HCT116 (cell line): Measurements from ENCODE around the gene FGF7. TPM values are rescaled to one million over a fixed set of nuclear protein-coding genes. Genes with fewer than 3 reads are reported as not detected.
"Not testable (repeated sequence)": the region's sequence is repeated elsewhere in the genome, so short reads cannot be mapped to it uniquely, and the experiment has no call there.

Experiments
- ATAC-seq: fragments of 200-7000 bp; cut with Tn5 transposase; 2 replicates; pipeline ENCODE4 v1.9.1; 2020; ENCODE audit warnings: mild to moderate bottlenecking, moderate library complexity
- BruUV-seq: library from RNA; stranded (reverse); fragments of 400-500 nt; replicated peaks from 2 replicates; lab custom pipeline; 2021; lab: Mats Ljungman, UMichigan
- CTCF ChIA-PET: fragments of 300-600 bp; sonication (Branson Sonifier 250); formaldehyde crosslinking; loops from one replicate; lab custom pipeline; 2021; ENCODE audit warnings: antibody characterized with exemption; lab: Charles Lee
- POLR2A ChIA-PET: fragments of 300-600, 350-600 bp; sonication (Branson Sonifier 250); formaldehyde crosslinking; loops from one replicate; lab custom pipeline; 2021; ENCODE audit warnings: antibody characterized with exemption; lab: Charles Lee
- RAD21 ChIA-PET, 2 experiments: fragments of 300-600 bp; sonication (Branson Sonifier 250); formaldehyde crosslinking; loops; one replicate each; lab custom pipeline; 2023; ENCODE audit warnings: low total read pairs in 2 of 2; ENCODE audit not compliant: uncharacterized antibody in 2 of 2, unreplicated experiment in 2 of 2, low non-redundant PET in 1 of 2; lab: Charles Lee
- DNase-seq: peaks from one replicate; pipeline ENCODE4 v3.0.0-alpha.2; 2010; ENCODE audit warnings: low read depth, low spot score
- H2AFZ ChIP-seq: fragments of 200-600 bp; shearing (Covaris generic), sonication (generic); 2 replicates; pipeline ENCODE4 v1.6.1; 2017; ENCODE audit warnings: low read depth, mixed run types, mixed read lengths, antibody characterized with exemption, low read length; ENCODE audit not compliant: poor library complexity, severe bottlenecking
- H3K27ac ChIP-seq: 2 replicates; pipeline ENCODE4 v1.5.1; 2012; ENCODE audit warnings: low read depth, low read length
- H3K27me3 ChIP-seq: fragments of 200-600 bp; sonication (generic); 2 replicates; pipeline ENCODE4 v1.6.1; 2016; ENCODE audit warnings: mixed run types, low read length, mixed read lengths; ENCODE audit not compliant: insufficient read depth
- H3K36me3 ChIP-seq, 2 experiments: fragments of 200-500 bp in 1 of 2; fragments of 200-600 bp in 1 of 2; sonication (Bioruptor generic) in 1 of 2; sonication (generic) in 1 of 2; 2 replicates each; pipeline versions ENCODE4 v1.5.1 to v1.6.1; 2014 to 2016; ENCODE audit warnings: low read length in 2 of 2, inconsistent platforms in 1 of 2, mixed read lengths in 1 of 2, mixed run types in 1 of 2; ENCODE audit not compliant: insufficient read depth in 2 of 2, control insufficient read depth in 1 of 2
- H3K4me1 ChIP-seq, 2 experiments: fragments of 200-600 bp in 1 of 2; sonication (generic) in 1 of 2; 2 replicates each; pipeline versions ENCODE4 v1.5.1 to v1.6.1; 2012 to 2017; ENCODE audit warnings: low read length in 2 of 2, inconsistent platforms in 1 of 2, mild to moderate bottlenecking in 1 of 2, mixed read lengths in 1 of 2, mixed run types in 1 of 2, moderate library complexity in 1 of 2; ENCODE audit not compliant: insufficient read depth in 2 of 2, control insufficient read depth in 1 of 2
- H3K4me2 ChIP-seq: fragments of 200-600 bp; sonication (generic); 2 replicates; pipeline ENCODE4 v1.6.1; 2017; ENCODE audit warnings: mixed run types, low read length, mixed read lengths
- H3K4me3 ChIP-seq, 2 experiments: fragments of 200-600 bp in 1 of 2; sonication (generic) in 1 of 2; replicated peaks in 1 of 2; 2 replicates each; pipeline ENCODE4 v1.5.1; 2011 to 2016; ENCODE audit warnings: low read length in 2 of 2, control low read depth in 1 of 2, low read depth in 1 of 2, mild to moderate bottlenecking in 1 of 2, mixed read lengths in 1 of 2, mixed run types in 1 of 2
- H3K79me2 ChIP-seq: fragments of 200-600 bp; sonication (generic); 2 replicates; pipeline ENCODE4 v1.6.1; 2017; ENCODE audit warnings: mild to moderate bottlenecking, mixed run types, low read length, moderate library complexity, mixed read lengths; ENCODE audit not compliant: insufficient read depth
- H3K9ac ChIP-seq: fragments of 200-600 bp; sonication (generic); 2 replicates; pipeline ENCODE4 v1.6.1; 2016; ENCODE audit warnings: low read length, mixed read lengths
- H3K9me2 ChIP-seq: fragments of 200-600 bp; sonication (generic), shearing (Covaris generic); 2 replicates; pipeline ENCODE4 v1.6.1; 2017; ENCODE audit warnings: mixed run types, mild to moderate bottlenecking, moderate library complexity; ENCODE audit not compliant: insufficient read depth
- H3K9me3 ChIP-seq, 2 experiments: fragments of 200-500 bp in 1 of 2; fragments of 200-600 bp in 1 of 2; sonication (Bioruptor generic) in 1 of 2; sonication (generic) in 1 of 2; 2 replicates each; pipeline ENCODE4 v1.6.1; 2014 to 2017; ENCODE audit warnings: low read length in 2 of 2, mixed read lengths in 2 of 2, inconsistent platforms in 1 of 2, low read depth in 1 of 2, mild to moderate bottlenecking in 1 of 2, mixed run types in 1 of 2, moderate library complexity in 1 of 2; ENCODE audit not compliant: control insufficient read depth in 1 of 2, insufficient read depth in 1 of 2
- H4K20me1 ChIP-seq: fragments of 200-600 bp; sonication (generic), shearing (Covaris generic); 2 replicates; pipeline ENCODE4 v1.6.1; 2017; ENCODE audit warnings: mixed run types, mild to moderate bottlenecking, moderate library complexity; ENCODE audit not compliant: insufficient read depth
- FOSL1 ChIP-seq: IDR thresholded peaks from 2 replicates; pipeline ENCODE4 v1.6.1; 2012; ENCODE audit warnings: low read depth
- POLR2AphosphoS5 ChIP-seq: IDR thresholded peaks from 2 replicates; pipeline ENCODE4 v1.6.1; 2011; ENCODE audit warnings: mild to moderate bottlenecking, low read depth, low read length, moderate library complexity
- TCF7L2 ChIP-seq: IDR thresholded peaks from 2 replicates; pipeline ENCODE4 v1.7.0; 2011; ENCODE audit warnings: borderline replicate concordance, inconsistent platforms; ENCODE audit not compliant: insufficient read depth, insufficient read length; ENCODE audit errors: extremely low read depth
- ZFX ChIP-seq: fragments of 450-650 bp; IDR thresholded peaks from 2 replicates; pipeline ENCODE4 v1.6.1; 2017
- ZNF274 ChIP-seq: fragments of 200-500 bp; sonication (Bioruptor generic); IDR thresholded peaks from 2 replicates; pipeline ENCODE4 v1.6.1; 2014; ENCODE audit warnings: mild to moderate bottlenecking, low read depth, low read length, inconsistent platforms
- intact Hi-C: fragments of 100-400 bp; cut with micrococcal nuclease; formaldehyde crosslinking; loops from 2 replicates; pipeline ENCODE4 v1.10.0; 2022
- total RNA-seq: library from RNA; stranded (reverse); gene quantifications from one replicate; pipeline ENCODE4 v1.2.1, GENCODE V29; 2021; ENCODE audit not compliant: unreplicated experiment

Gene FGF7
- total RNA-seq, 1 experiment from 2014 or later = 0.49 TPM

GRCh38 chr15:49507261-49507660 lies 84.2 kb downstream of the FGF7 start:
- no peaks in the 10 kb centered on the region for H3K9me3 ChIP-seq
- no peaks in the 10 kb centered on the region for H3K9me2 ChIP-seq
- ChIA-PET CTCF (no interaction called here), POLR2A (no interaction called here), RAD21 (no interaction called here)
- H3K27me3 ChIP-seq = no peaks in the 10 kb centered on the region
- no peak overlapping the region for H3K27ac ChIP-seq
- no peaks in the 10 kb centered on the region for H3K79me2 ChIP-seq
- H4K20me1 ChIP-seq = no peaks in the 10 kb centered on the region
- no peak overlapping the region for H3K4me3 ChIP-seq
- BruUV-seq = no TSS peak
- no peaks in the 10 kb centered on the region for H3K36me3 ChIP-seq
- H3K4me2 ChIP-seq = no peak overlapping the region
- intact Hi-C loops = no loop called here
- ATAC-seq (no peak), DNase-seq (no peak)
- H3K9ac ChIP-seq = no peak overlapping the region
- peaks cover 0 to 2% of the 10 kb centered on the region in 2 experiments; a peak in 1 of 4 replicates for H3K4me1 ChIP-seq
- TF ChIP-seq TCF7L2 = no peak
- TF ChIP-seq FOSL1 = no peak
- TF ChIP-seq ZNF274 = no peak
- no peak for TF ChIP-seq ZFX
- TF ChIP-seq POLR2AphosphoS5 = no peak
- H2AFZ ChIP-seq = no peak overlapping the region

- H3K9me3 ChIP-seq, DNase-seq, H4K20me1 ChIP-seq, H3K27me3 ChIP-seq, CTCF ChIA-PET, H3K9me2 ChIP-seq, H3K9ac ChIP-seq, H3K79me2 ChIP-seq, intact Hi-C loops, H3K4me1 ChIP-seq, H3K4me2 ChIP-seq, H3K4me3 ChIP-seq, H2AFZ ChIP-seq, BruUV-seq, RAD21 ChIA-PET, POLR2A ChIA-PET, ATAC-seq, H3K27ac ChIP-seq, H3K36me3 ChIP-seq: not testable (repeated sequence)
Observed at GRCh38 chr15:49512739-49513138, 89.7 kb downstream of the FGF7 start.
